Psoas muscle (tissue), 8 donors: ENCODE measurements around the gene SVOPL. TPM values are rescaled to one million over a fixed set of nuclear protein-coding genes. Genes with fewer than 3 reads are reported as not detected.
"Not testable (repeated sequence)": the region's sequence is repeated elsewhere in the genome, so short reads cannot be mapped to it uniquely, and the experiment has no call there.

Source experiments
- ATAC-seq, 4 donors: fragments of 200-7000 bp; cut with Tn5 transposase; one replicate each; pipeline ENCODE4 v1.9.1; 2020; ENCODE audit warnings: moderate library complexity in 3 of 4, mild to moderate bottlenecking in 2 of 4
- DNase-seq, 2 donors: peaks; one replicate each; pipeline ENCODE4 v3.0.0-alpha.2; 2020
- H3K27ac ChIP-seq: fragments of 200-600 bp; one replicate; pipeline ENCODE4 v1.8.0; 2022
- H3K27me3 ChIP-seq, 3 donors: fragments of 200-600 bp in 1 of 3; one replicate each; pipeline versions ENCODE4 v1.6.1 to v1.8.0; 2013 to 2022; ENCODE audit warnings: low read length in 2 of 3, mild to moderate bottlenecking in 2 of 3, moderate library complexity in 1 of 3; ENCODE audit not compliant: insufficient read depth in 3 of 3
- H3K36me3 ChIP-seq, 2 donors: fragments of 200-600 bp in 1 of 2; one replicate each; pipeline versions ENCODE4 v1.6.1 to v1.8.0; 2013 to 2022; ENCODE audit warnings: low read depth in 1 of 2, mild to moderate bottlenecking in 1 of 2, moderate library complexity in 1 of 2; ENCODE audit not compliant: insufficient read depth in 1 of 2
- H3K4me1 ChIP-seq: fragments of 200-600 bp; one replicate; pipeline ENCODE4 v1.8.0; 2022
- H3K4me3 ChIP-seq: fragments of 200-600 bp; one replicate; pipeline ENCODE4 v1.8.0; 2022; ENCODE audit warnings: mild to moderate bottlenecking
- H3K9me3 ChIP-seq: fragments of 200-600 bp; one replicate; pipeline ENCODE4 v1.8.0; 2022
- CTCF ChIP-seq: fragments of 200-600 bp; IDR thresholded peaks from one replicate; pipeline ENCODE4 v1.8.0; 2022; ENCODE audit warnings: antibody characterized with exemption
- WGBS, 3 donors: extraction: QIAGEN DNeasy Blood & Tissue Kit; methylation state at CpG; one replicate each; pipeline versions ENCODE4 v1.1.6 to v1.1.7; 2013; 5-methylcytosine and 5-hydroxymethylcytosine counted together
- intact Hi-C, 2 donors: fragments of 100-400 bp; cut with DNase I; formaldehyde crosslinking; loops; one replicate each; pipeline versions ENCODE4 v1.11.0 to v1.14.2; 2022
- polyA plus RNA-seq, 3 donors: library from polyadenylated mRNA; stranded (reverse); fragments of 200-250 nt; gene quantifications; one replicate each; pipeline ENCODE4 v1.2.3, GENCODE V29; 2013
- total RNA-seq, 4 donors: library from RNA; stranded (reverse); fragmentation: NEBNext Ultra II Directional in 2 of 4; extraction: Animal tissue kit (Norgen Biotek cat#: 25700) in 2 of 4; gene quantifications; one replicate each; pipeline versions ENCODE4 v1.2.1 to v1.2.4, GENCODE V29; 2021 to 2023
- donor health status: healthy with polysubstance abuse.
- donor health status: DM: no; HTN: no; CAD: no; lungs with moderate emphysema.
- donor health status: Bipolar disorder and iron deficiency.
- donor health status: healthy.
- donor health status: DM: yes; HTN: yes; CAD: no.
- donor health status: DM: no; HTN: no; CAD: no.
- donor health status: DM: no; HTN: no; CAD: no.
- donor health status: DM: yes; HTN: yes; CAD: no.

Gene SVOPL
- total and polyA plus RNA-seq, 7 donors: 0.01 TPM; not detected in 6

DNA sequence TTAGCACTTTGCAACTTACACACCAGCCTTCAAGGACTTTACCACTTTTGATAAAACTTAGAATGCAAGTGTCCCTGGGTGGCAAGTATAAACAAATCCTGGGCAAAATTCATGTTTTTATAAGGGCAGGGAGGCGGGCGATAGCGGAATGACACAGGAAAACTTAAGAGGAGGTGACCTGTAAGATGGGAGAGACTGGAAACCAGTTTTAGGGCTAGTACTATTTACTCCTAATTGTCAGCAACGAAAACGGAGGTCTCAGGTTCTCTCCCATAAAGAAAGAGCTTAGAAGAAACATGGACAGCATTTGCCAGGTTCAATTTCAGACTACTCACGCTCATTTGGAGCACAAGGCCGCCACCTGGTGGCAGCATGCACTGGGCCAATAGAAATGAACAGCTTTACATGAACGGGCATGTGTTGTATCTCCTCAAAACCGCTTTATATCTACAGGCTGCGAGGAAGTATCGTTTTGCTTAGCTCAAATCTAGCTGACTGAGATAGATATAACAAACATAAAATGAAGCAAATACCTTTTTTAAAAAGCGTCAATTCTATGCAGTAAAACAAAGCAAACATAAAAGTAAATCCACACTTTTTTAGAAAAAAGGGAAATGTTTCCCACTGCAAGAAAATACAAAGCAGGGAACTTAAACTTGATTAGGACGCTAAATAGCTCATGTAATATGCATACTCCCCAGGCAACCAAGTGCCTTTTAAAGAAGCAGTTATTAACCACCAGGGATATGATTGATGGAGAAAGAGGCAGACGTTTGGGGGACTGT is 37.6 kb upstream of the SVOPL start:
- Histone ChIP-seq H3K4me3 (no peak overlapping the region), H3K27me3 (no peaks in the 10 kb centered on the region), H3K9me3 (no peaks in the 10 kb centered on the region), H3K4me1 (no peaks in the 10 kb centered on the region), H3K27ac (no peak overlapping the region), H3K36me3 (no peaks in the 10 kb centered on the region)
- DNase-seq (peak; percentile 74 to 83), ATAC-seq (peak; percentile 56 to 81 (median 69))
- TF ChIP-seq CTCF: peak; percentile 87
- WGBS, 3 donors: 33 to 34% (median 33%) methylated on average over 14 of the region's 14 CpGs
- intact Hi-C loops: loop anchor here in 1 of 2 donors (2.0 to 10.0 kb wide), 3 partner anchors 580 to 1132 kb away; no protein-coding TSS in a partner anchor

DNA sequence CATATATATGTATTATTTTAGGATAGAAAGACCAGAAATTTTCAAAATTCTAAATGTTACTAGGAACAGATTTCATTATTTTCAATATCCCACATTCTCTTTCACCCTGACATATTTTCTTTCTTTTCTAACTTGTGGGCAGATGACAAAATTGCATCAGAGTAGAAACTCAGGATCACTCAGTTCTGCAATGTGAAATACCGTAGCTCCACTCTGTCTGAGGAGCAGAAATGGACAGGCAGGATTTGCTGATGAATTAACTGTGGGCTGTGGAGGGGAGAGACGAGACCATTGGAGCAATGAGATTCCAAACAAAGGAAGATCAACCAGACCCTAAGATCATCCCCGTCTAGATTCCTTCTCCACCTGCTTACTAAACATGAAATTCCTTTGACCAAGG is 37.0 kb upstream of the SVOPL start:
- no peak for TF ChIP-seq CTCF
- intact Hi-C loops: loop anchor here in 1 of 2 donors (2.0 to 10.0 kb wide), 3 partner anchors 579 to 1131 kb away; no protein-coding TSS in a partner anchor

GRCh38 chr7:138735399-138735798 is 34.2 kb upstream of the SVOPL start:
- Histone ChIP-seq H3K27me3 (no peaks in the 10 kb centered on the region), H3K9me3 (no peaks in the 10 kb centered on the region), H3K27ac (no peak overlapping the region), H3K4me1 (no peaks in the 10 kb centered on the region), H3K4me3 (no peak overlapping the region), H3K36me3 (no peaks in the 10 kb centered on the region)
- ATAC-seq (no peak), DNase-seq (no peak)
- WGBS, 3 donors: 55 to 59% (median 57%) methylated on average over 6 of the region's 6 CpGs
- no peak for TF ChIP-seq CTCF
- intact Hi-C loops: loop anchor here in 1 of 2 donors (10.0 kb wide), 1 partner anchor 831 kb away; no protein-coding TSS in a partner anchor

More for the DNA sequence above, 37.0 kb upstream of the SVOPL start:
- Histone ChIP-seq H3K4me3 (no peak overlapping the region), H3K27ac (no peak overlapping the region), H3K4me1 (no peaks in the 10 kb centered on the region), H3K9me3 (no peaks in the 10 kb centered on the region), H3K27me3 (no peaks in the 10 kb centered on the region), H3K36me3 (no peaks in the 10 kb centered on the region)
- WGBS, 3 donors: 59 to 72% (median 72%) methylated on average over 3 of the region's 3 CpGs
- ATAC-seq (no peak), DNase-seq (no peak)

DNA sequence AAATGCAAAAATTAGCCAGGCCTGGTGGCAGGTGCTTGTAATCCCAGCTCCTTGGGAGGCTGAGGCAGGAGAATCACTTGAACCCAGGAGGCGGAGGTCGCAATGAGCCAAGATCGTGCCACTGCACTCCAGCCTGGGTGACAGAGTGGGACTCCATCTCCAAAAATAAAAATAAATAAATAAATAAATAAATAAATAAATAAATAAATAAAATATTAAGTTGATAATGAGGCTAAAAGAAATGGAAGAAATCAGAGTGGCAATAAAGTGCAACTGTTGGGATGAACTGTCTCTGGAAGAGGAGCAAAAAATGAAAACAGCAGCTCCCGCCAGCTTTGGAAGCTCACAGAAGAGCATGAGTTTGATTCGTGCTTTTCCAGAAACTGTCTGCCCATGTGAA is 30.6 kb upstream of the SVOPL start:
- intact Hi-C loops: loop anchor here in 1 of 2 donors (10.0 kb wide), 1 partner anchor 827 kb away; no protein-coding TSS in a partner anchor

DNA sequence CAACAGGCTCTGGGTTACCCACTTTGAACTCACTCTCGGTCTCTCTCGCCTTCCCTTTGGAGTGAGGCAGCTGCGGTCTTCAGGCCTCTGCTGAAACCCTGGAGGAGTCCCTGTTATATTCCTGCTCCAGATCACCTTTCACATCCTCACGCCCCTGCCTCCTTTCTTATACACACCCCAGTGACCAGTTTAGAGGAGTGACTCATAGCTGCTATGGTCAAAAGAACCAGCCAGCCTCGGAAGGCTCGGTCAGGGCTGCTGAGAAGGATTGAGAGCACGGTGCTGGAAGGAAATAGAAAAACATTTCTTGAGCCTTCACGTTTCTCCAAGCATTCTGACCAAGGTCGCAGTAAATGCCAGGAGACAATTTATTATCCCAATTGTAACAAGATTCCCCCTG is 28.3 kb upstream of the SVOPL start:
- ATAC-seq (no peak), DNase-seq (no peak)
- H3K27me3 ChIP-seq: no peaks in the 10 kb centered on the region
- no peaks in the 10 kb centered on the region for H3K9me3 ChIP-seq
- 73 to 78% (median 73%) methylated on average over 9 of the region's 9 CpGs for WGBS, 3 donors
- intact Hi-C loops: no loop called here
- H3K36me3 ChIP-seq: no peaks in the 10 kb centered on the region
- TF ChIP-seq CTCF: no peak
- no peaks in the 10 kb centered on the region for H3K4me1 ChIP-seq
- H3K27ac ChIP-seq: no peak overlapping the region
- H3K4me3 ChIP-seq: no peak overlapping the region

More for the DNA sequence above, 30.6 kb upstream of the SVOPL start:
- H3K4me3 ChIP-seq, H3K27me3 ChIP-seq, DNase-seq, H3K27ac ChIP-seq, H3K9me3 ChIP-seq, H3K4me1 ChIP-seq, H3K36me3 ChIP-seq, ATAC-seq: not testable (repeated sequence)
- WGBS, 3 donors: 92 to 95% (median 95%) methylated on average over 5 of the region's 5 CpGs
